GM19452 (cell line): Measurements from ENCODE around the gene TMEM86B.
"Not testable (repeated sequence)": the region's sequence is repeated elsewhere in the genome, so short reads cannot be mapped to it uniquely, and the experiment has no call there.

Experiments
- ATAC-seq: cut with Tn5 transposase; IDR thresholded peaks from one replicate; pipeline ENCODE4 v1.9.1; 2021; ENCODE audit not compliant: unreplicated experiment

Gene TMEM86B

GRCh38 chr19:55223291-55224037, 5.1 kb downstream of the TMEM86B start:
- no peak for ATAC-seq

DNA sequence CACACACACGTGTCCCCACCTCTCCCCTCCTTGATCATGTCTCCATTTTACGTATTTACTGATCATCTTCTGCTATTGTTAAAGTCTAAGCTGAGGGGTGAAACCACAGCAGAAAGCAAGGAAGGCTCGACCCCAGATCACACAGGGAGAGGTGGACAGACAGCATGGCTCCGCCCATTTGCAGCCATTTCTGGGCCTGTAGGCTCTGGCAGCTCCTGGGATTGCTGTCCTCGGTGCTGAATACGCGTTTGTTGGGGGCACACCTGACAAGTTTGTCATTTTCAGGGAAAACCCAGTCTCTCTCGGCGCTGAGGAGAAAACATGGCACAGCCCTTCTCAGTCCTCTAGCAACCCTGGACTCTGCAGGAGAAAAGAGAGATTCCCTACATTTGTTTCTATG, 8.0 kb downstream of the TMEM86B start:
- ATAC-seq: no peak

GRCh38 chr19:55216461-55217198, 11.9 kb downstream of the TMEM86B start:
- no peak for ATAC-seq

DNA sequence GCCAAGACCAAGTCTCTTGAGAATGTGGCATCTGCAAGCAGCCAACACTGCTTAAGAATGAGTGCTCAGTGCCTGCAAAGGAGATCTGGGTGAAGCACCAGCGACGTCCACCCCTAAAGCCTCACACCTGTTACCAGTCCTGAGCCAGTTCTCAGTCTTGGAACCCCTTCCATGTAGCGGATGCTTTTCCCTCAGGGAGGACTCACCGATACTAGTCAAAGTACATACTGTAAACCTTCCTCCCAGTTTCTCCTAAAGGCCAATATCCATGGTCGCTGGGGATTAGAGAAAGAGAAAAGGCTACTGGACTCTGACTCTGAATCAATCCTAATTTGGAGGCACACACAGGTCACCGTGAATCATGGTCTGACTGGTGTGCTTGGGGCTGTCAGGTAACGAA, 15.0 kb downstream of the TMEM86B start:
- no peak for ATAC-seq

GRCh38 chr19:55212447-55212846, 16.1 kb downstream of the TMEM86B start:
- ATAC-seq: no peak

DNA sequence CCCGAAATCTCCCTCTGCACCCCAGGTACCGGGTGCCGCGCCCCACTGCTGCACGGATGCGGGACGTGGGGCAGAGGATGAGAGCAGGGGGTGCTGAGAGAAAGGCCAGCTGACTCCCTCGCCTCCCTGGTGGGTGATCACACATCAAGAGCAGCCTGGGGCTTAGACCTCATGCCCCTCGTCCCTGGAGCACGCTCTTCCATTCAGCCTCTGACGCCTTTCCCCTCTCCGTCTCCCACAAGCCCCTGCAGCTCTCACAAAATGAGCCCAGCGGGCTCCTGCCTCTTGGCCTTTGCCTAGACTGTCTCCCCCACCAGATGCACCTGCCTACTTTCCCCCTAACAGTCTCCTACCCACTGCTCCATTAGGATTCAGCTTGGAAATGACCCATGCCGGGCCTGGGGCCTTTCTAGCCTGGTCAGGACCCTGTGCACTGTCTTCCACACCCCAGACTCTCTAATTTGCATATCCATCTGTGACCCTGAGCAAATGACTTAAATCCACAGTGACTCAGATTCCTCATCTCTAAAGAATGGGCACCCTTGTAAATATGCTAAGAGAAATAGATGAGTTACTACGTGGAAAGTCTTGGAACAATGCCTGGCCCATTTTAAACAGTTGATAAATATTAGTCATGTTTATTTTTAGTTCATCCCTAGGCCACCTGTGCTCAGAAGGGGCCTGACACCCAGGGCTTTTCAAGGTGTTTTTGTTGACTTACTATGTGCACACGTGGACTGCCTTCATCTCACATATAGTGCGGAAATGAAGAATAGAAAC, 18.7 kb downstream of the TMEM86B start:
- ATAC-seq: no peak

DNA sequence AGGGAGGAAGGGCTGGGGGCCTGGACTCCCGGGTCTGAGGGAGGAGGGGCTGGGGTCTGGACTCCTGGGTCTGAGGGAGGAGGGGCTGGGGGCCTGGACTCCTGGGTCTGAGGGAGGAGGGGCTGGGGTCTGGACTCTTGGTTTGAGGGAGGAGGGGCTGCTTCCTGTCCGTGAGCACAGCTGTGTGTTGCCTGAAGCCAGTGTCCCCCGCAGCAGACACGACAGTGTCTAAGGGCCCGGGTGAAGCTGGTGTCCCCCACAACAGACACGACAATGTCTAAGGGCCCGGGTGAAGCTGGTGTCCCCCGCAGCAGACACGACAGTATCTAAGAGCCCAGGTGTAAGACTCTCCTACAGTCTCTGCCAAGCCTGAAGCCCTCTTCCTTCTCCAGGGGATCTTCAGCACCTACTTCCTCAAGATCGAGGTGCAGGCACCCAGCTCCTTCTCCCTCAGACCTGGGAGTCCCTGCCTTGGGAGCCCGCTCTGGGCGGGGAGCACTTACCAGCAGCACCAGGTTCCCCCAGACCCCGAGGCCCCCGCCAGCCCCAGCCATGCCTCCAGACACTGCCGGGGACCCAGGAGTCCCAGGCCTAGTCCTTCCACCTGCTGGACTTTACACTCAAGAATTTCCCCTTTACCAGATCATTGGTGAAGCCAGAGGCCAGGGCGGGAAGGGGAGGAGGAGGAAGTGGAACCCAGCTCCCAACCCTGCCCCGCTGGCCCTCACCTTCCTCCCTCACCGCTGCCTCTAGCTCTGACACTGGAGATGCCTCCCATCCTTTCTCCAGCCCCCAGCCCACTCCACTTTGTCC, 19.5 kb downstream of the TMEM86B start, which contains the start of gene PTPRH:
Gene PTPRH, minus strand, starts transcription at position 622 of the 813 bp plus-strand sequence. Its CDS starts 68 bp downstream, at position 554.
- ATAC-seq: no peak

DNA sequence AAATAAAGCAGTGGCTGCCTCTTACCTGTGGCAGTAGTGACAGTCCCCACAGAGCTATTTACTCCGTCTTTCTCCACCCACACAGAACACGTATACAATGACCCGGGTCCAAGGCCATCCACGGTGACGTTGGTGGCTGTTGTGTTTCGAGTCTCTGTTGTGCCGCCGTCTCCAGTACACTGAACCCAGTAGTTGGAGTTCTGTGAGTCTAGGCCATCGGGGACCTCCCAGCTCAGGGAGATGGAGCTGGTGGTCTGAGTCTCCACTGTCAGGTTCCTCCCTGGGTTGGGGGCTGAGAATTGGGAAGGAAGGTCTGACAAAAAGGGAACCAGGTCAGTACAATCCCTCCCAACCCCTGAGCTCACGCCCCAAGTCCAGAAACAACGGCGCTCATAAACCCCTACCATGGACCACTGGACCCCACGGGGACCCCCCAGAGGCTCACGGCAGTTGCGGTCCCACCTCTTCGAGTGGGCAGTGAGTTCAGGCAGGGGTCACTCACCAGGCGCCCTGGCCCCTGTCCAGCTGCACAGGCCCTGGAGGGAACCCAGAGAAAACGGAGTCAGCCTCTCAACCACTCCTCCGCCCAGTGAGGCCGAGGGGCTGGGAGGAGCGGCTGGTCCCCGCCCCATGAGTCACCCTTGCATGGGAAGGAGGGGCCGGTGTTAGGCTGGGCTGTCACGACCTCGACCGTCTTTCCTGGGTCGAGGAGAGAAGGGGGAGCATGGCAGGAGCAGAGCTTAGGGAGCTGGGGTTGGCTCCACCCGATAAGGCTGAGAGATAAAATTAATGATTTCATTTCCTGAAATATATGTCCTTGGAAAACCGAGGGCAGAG, 21.7 kb downstream of the TMEM86B start:
- ATAC-seq: no peak

DNA sequence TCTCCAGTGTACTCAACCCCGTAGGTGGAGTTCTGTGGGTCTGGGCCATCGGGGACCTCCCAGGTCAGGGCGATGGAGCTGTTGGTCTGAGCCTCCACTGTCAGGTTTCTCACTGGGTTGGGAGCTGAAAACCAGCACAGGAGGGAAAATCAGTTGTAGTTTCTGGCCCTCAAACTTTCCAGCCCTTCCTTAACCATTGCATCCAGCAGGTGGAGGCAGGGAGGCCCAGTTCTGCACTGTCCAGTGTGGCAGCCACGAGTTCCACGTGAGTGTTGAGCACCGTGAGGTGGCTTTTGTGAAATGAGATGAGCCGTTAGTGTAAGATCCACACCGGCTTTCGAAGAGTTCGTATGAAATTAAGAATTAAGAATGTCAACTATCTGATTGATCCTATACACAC, 26.4 kb downstream of the TMEM86B start:
- not testable (repeated sequence) for ATAC-seq

GRCh38 chr19:55199620-55200204, 28.9 kb downstream of the TMEM86B start:
- no peak for ATAC-seq

DNA sequence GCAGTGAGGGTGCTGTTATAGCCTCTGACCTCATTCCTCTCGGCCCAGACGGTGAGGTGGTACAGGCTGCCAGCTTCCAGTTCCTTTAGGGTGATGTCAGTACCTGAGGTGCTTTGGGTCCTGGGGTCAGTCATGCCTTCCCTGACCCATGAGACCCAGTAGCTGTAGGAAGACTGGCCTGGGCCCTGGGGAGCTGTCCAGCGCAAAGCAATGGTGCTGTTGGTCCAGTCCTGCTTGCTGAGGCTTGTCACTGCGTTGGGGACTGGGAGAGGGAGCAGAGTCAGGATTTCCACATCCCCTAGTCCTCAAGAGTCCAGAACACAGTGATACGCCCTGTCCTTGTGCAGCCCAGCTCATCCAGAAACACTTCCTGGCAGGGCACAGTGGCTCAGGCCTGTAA, 29.9 kb downstream of the TMEM86B start:
- no peak for ATAC-seq

DNA sequence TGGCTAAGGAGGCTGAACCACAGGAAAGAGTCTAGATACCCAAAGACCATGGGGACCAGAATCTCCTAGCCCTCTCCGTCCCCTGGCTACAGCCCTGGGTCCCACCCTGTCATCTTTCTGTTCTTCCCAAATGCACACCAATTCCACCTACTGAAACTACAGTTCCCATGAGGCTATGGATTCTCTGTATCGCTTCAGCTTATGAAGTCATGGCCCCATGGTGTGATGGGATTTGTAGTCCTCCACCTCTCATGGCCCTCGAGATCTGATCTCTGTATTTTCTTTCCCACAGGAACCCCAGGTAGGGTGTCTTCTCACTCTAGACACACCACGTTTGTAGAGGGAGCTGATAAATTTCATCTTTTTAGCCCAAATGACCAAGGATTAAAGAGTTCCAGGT, 31.0 kb downstream of the TMEM86B start:
- no peak for ATAC-seq

DNA sequence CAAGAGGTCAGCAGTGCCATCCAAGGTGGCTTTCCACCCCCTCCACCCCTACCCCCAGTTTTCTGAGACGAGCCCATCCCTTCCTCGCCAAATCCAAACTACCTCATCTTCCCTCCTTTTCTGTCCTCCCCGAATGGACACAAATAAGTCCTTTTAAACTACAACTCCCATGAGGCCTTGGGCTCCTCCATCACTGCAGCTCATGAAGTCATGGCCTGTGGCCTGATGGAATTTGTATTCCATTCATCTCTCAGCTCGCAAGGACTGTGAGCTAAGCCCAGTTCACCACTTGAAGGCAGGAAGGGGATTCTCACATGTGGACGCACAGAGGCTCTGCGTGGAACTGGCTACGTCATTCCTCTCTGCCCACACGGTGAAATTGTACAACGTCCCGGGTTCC, 31.8 kb downstream of the TMEM86B start:
- no peak for ATAC-seq

DNA sequence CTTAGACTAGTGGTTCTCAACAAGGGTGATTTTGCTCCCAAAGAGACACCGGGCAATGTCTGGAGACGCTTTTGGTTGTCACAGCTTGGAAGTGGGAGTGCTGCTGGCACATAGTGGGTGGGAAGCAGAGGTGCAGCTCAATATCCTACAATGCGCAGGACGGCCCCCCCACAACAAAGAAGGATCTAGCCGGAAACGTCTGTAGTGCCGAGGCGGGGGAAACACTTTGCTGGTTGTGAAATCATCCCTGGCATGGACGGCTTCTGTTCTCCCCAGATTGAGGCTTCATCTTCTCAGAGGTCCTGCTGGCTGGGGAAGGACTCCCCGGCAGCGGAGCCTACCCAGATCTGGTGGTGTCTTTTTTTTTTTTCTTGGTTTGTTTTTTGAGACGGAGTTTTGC, 35.1 kb downstream of the TMEM86B start:
- no peak for ATAC-seq

DNA sequence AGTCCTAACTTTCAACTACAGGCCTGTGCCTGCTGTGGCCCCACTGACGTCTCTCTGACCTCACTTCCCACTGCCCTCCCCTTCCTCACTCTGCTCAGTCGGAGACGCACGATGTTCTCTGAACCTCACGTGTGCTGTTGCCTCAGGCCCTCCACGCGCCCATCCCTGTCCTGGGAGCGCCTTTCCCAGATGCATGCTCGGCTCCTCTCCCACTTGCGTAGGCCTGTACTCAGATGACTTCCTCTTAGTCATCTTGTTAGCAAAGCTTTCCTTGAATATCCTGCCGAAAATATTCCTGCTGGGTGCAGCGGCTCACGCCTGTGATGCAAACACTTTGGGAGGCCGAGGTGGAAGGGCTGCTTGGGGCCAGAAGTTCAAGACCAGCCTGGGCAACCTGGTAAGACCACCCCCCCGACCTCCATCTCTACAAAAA, 39.1 kb downstream of the TMEM86B start:
- no peak for ATAC-seq

GRCh38 chr19:55188625-55189024, 39.9 kb downstream of the TMEM86B start:
- no peak for ATAC-seq

- no peak for ATAC-seq
Measured at GRCh38 chr19:55186080-55186479, 42.5 kb downstream of the TMEM86B start.

DNA sequence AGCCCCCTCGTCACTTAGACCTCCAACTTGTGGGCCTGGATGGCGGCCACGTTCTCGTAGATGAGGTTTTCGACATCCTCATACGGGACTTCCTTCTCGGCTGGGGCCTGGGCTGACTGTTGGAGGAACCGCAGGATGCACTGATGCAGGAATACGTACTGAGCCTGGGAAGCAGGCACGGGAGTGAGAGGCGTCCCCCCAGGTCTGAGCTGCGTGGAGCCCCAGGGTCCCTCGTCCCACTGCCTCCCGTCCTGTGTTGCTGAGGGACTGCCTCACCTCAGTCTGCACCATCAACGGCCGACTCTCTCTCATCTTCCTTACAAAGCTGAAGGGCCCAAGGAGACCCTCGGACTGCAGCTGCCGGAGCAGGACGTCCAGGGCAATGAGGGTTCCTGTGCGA, 46.8 kb downstream of the TMEM86B start:
- ATAC-seq: no peak
